Breast epithelium (tissue), 4 donors: Measurements from ENCODE around the gene INSC. TPM values are rescaled to one million over a fixed set of nuclear protein-coding genes. Genes with fewer than 3 reads are reported as not detected.

Source experiments
- DNase-seq, 2 donors: peaks; one replicate each; pipeline ENCODE4 v3.0.0-alpha.2; 2019; ENCODE audit warnings: low spot score in 2 of 2
- H3K27ac ChIP-seq, 2 donors: fragments of 200-600 bp; sonication (generic) in 1 of 2; one replicate each; pipeline ENCODE4 v1.5.1; 2016 to 2019; ENCODE audit warnings: mild to moderate bottlenecking in 1 of 2
- H3K27me3 ChIP-seq, 2 donors: fragments of 200-600 bp; sonication (generic) in 1 of 2; one replicate each; pipeline versions ENCODE4 v1.5.1 to v1.6.0; 2017 to 2019; ENCODE audit warnings: control low read depth in 1 of 2, mild to moderate bottlenecking in 1 of 2
- H3K36me3 ChIP-seq: fragments of 200-600 bp; one replicate; pipeline ENCODE4 v1.5.1; 2019
- H3K4me1 ChIP-seq, 2 donors: fragments of 200-600 bp; sonication (generic); one replicate each; pipeline ENCODE4 v1.5.1; 2016 to 2019; ENCODE audit warnings: control low read depth in 1 of 2
- H3K4me3 ChIP-seq, 3 donors: fragments of 200-600 bp; sonication (generic); 1 replicate in 2 of 3; 2 replicates in 1 of 3; pipeline ENCODE4 v1.5.1; 2016 to 2019; ENCODE audit warnings: mild to moderate bottlenecking in 3 of 3, moderate library complexity in 2 of 3
- H3K9me3 ChIP-seq, 2 donors: fragments of 200-600 bp; sonication (generic) in 1 of 2; one replicate each; pipeline ENCODE4 v1.5.1; 2016 to 2019; ENCODE audit warnings: control low read depth in 1 of 2
- CTCF ChIP-seq, 3 donors: fragments of 450-650 bp; IDR thresholded peaks; one replicate each; pipeline ENCODE4 v1.5.1; 2016 to 2017; ENCODE audit warnings: antibody characterized with exemption in 3 of 3, mild to moderate bottlenecking in 3 of 3, moderate library complexity in 3 of 3
- POLR2A ChIP-seq: fragments of 450-650 bp; IDR thresholded peaks from one replicate; pipeline ENCODE4 v1.6.1; 2016; ENCODE audit warnings: antibody characterized with exemption, mild to moderate bottlenecking, moderate library complexity
- POLR2AphosphoS5 ChIP-seq, 3 donors: sonication (generic); formaldehyde crosslinking; IDR thresholded peaks; one replicate each; pipeline ENCODE4 v1.6.1; 2017; ENCODE audit warnings: antibody characterized with exemption in 3 of 3
- intact Hi-C: fragments of 100-400 bp; cut with DNase I; formaldehyde crosslinking; loops from one replicate; pipeline ENCODE4 v1.15.1; 2023; ENCODE audit warnings: low total_unique reads
- total RNA-seq, 3 donors: library from RNA; depleted of rRNA; stranded (reverse); fragments of >200 nt; gene quantifications; one replicate each; pipeline ENCODE4 v1.1.0, GENCODE V29; 2016

Gene INSC
- total RNA-seq, 3 donors from 2014 or later: 0.33 to 0.88 TPM; not detected in 1

GRCh38 chr11:15153231-15153630, 38.5 kb downstream of the INSC start:
- DNase-seq: no peak
- Histone ChIP-seq H3K4me1 (no peaks in the 10 kb centered on the region), H3K36me3 (no peaks in the 10 kb centered on the region), H3K27ac (no peak overlapping the region), H3K4me3 (no peak overlapping the region), H3K27me3 (no peaks in the 10 kb centered on the region), H3K9me3 (no peaks in the 10 kb centered on the region)
- intact Hi-C loops: no loop called here
- TF ChIP-seq POLR2A (no peak), POLR2AphosphoS5 (IDR thresholded peaks at IDR 0.05) (no peak), CTCF (IDR thresholded peaks at IDR 0.05) (no peak)

GRCh38 chr11:15157181-15157580, 42.5 kb downstream of the INSC start:
- TF ChIP-seq CTCF (IDR thresholded peaks at IDR 0.05): no peak
- no peak for TF ChIP-seq POLR2A
- TF ChIP-seq POLR2AphosphoS5 (IDR thresholded peaks at IDR 0.05): no peak
- intact Hi-C loops: no loop called here
- H3K4me3 ChIP-seq: no peak overlapping the region
- H3K27me3 ChIP-seq: no peaks in the 10 kb centered on the region
- no peaks in the 10 kb centered on the region for H3K4me1 ChIP-seq
- DNase-seq: no peak
- H3K36me3 ChIP-seq: no peaks in the 10 kb centered on the region
- H3K27ac ChIP-seq: no peak overlapping the region
- H3K9me3 ChIP-seq: no peaks in the 10 kb centered on the region

- Histone ChIP-seq H3K4me1 (no peaks in the 10 kb centered on the region), H3K9me3 (no peaks in the 10 kb centered on the region), H3K36me3 (no peaks in the 10 kb centered on the region), H3K27ac (no peak overlapping the region), H3K27me3 (no peaks in the 10 kb centered on the region), H3K4me3 (no peak overlapping the region)
- DNase-seq: no peak
- TF ChIP-seq POLR2A: no peak
- no peak for TF ChIP-seq POLR2AphosphoS5 (IDR thresholded peaks at IDR 0.05)
- no peak for TF ChIP-seq CTCF (IDR thresholded peaks at IDR 0.05)
- intact Hi-C loops: no loop called here
Measured at GRCh38 chr11:15157606-15158137, 42.9 kb downstream of the INSC start.

- H3K4me3 ChIP-seq: no peak overlapping the region
- intact Hi-C loops: no loop called here
- no peaks in the 10 kb centered on the region for H3K4me1 ChIP-seq
- no peaks in the 10 kb centered on the region for H3K9me3 ChIP-seq
- H3K27ac ChIP-seq: no peak overlapping the region
- H3K36me3 ChIP-seq: no peaks in the 10 kb centered on the region
- no peaks in the 10 kb centered on the region for H3K27me3 ChIP-seq
- no peak for DNase-seq
- TF ChIP-seq POLR2A (no peak), CTCF (IDR thresholded peaks at IDR 0.05) (no peak), POLR2AphosphoS5 (IDR thresholded peaks at IDR 0.05) (no peak)
Measured at GRCh38 chr11:15158351-15159015, 43.8 kb downstream of the INSC start.

GRCh38 chr11:15159085-15159484, 44.4 kb downstream of the INSC start:
- Histone ChIP-seq H3K27ac (no peak overlapping the region), H3K4me3 (no peak overlapping the region), H3K36me3 (no peaks in the 10 kb centered on the region), H3K27me3 (no peaks in the 10 kb centered on the region), H3K4me1 (no peaks in the 10 kb centered on the region), H3K9me3 (no peaks in the 10 kb centered on the region)
- no peak for DNase-seq
- intact Hi-C loops: no loop called here
- no peak for TF ChIP-seq CTCF (IDR thresholded peaks at IDR 0.05)
